Spleen (tissue), 11 donors: ENCODE results near the gene KCTD13. TPM values are rescaled to one million over a fixed set of nuclear protein-coding genes. Genes with fewer than 3 reads are reported as not detected.

Source experiments
- DNase-seq: peaks from one replicate; pipeline ENCODE4 v3.0.0-alpha.2; 2020
- H3K27ac ChIP-seq, 8 donors: fragments of 200-600 bp; sonication (generic) in 7 of 8; 1 replicate in 4 of 8; 2 replicates in 4 of 8; pipeline versions ENCODE4 v1.5.0 to v1.8.0; 2016 to 2021; ENCODE audit warnings: inconsistent platforms in 4 of 8, mild to moderate bottlenecking in 4 of 8, moderate library complexity in 1 of 8
- H3K27me3 ChIP-seq, 7 donors: fragments of 200-600 bp; sonication (generic) in 6 of 7; replicated peaks in 1 of 7; 1 replicate in 4 of 7; 2 replicates in 3 of 7; pipeline versions ENCODE4 v1.5.0 to v1.8.0; 2016 to 2021; ENCODE audit warnings: inconsistent platforms in 3 of 7, mild to moderate bottlenecking in 1 of 7
- H3K36me3 ChIP-seq, 6 donors: fragments of 200-600 bp; sonication (generic) in 5 of 6; 1 replicate in 4 of 6; 2 replicates in 2 of 6; pipeline versions ENCODE4 v1.5.0 to v1.8.0; 2016 to 2021; ENCODE audit warnings: inconsistent platforms in 2 of 6
- H3K4me1 ChIP-seq, 6 donors: fragments of 200-600 bp; sonication (generic) in 5 of 6; 1 replicate in 3 of 6; 2 replicates in 3 of 6; pipeline versions ENCODE4 v1.5.0 to v1.8.0; 2016 to 2021; ENCODE audit warnings: inconsistent platforms in 3 of 6
- H3K4me3 ChIP-seq, 8 donors: fragments of 200-600 bp; sonication (generic) in 7 of 8; 1 replicate in 4 of 8; 2 replicates in 4 of 8; pipeline versions ENCODE4 v1.5.0 to v1.8.0; 2016 to 2021; ENCODE audit warnings: inconsistent platforms in 4 of 8, mild to moderate bottlenecking in 4 of 8, moderate library complexity in 2 of 8
- H3K9me3 ChIP-seq, 8 donors: fragments of 200-600 bp; sonication (generic) in 7 of 8; 1 replicate in 4 of 8; 2 replicates in 4 of 8; pipeline versions ENCODE4 v1.5.0 to v1.8.0; 2016 to 2021; ENCODE audit warnings: inconsistent platforms in 4 of 8
- POLR2A ChIP-seq, 3 donors: fragments of 450-650 bp; IDR thresholded peaks; one replicate each; pipeline ENCODE4 v1.5.1; 2017; ENCODE audit warnings: antibody characterized with exemption in 3 of 3, mild to moderate bottlenecking in 1 of 3
- POLR2AphosphoS5 ChIP-seq, 3 donors: sonication (generic); formaldehyde crosslinking; IDR thresholded peaks; one replicate each; pipeline ENCODE4 v1.5.1; 2017; ENCODE audit warnings: antibody characterized with exemption in 3 of 3
- WGBS, 5 donors: extraction: QIAGEN DNeasy Blood & Tissue Kit in 3 of 5; methylation state at CpG; one replicate each; pipeline versions ENCODE4 v1.1.5 to v1.1.7; 2013 to 2018; 5-methylcytosine and 5-hydroxymethylcytosine counted together
- intact Hi-C: fragments of 100-400 bp; cut with DNase I; formaldehyde crosslinking; loops from one replicate; pipeline ENCODE4 v1.15.0; 2023; ENCODE audit warnings: low total_unique reads
- polyA plus RNA-seq, 3 donors: library from polyadenylated mRNA; stranded (reverse); fragments of 200-250 nt; gene quantifications; one replicate each; pipeline ENCODE4 v1.2.1, GENCODE V29; 2013
- total RNA-seq, 7 donors: library from RNA; depleted of rRNA in 3 of 7; stranded (reverse); fragments of >200 nt in 3 of 7; fragmentation: NEBNext Ultra II Directional in 4 of 7; extraction: Animal tissue kit (Norgen Biotek cat#: 25700) in 4 of 7; gene quantifications; one replicate each; pipeline versions ENCODE4 v1.1.0 to v1.2.1, GENCODE V29; 2016 to 2021
- TF ChIP-seq, protein P1 (sequence below), 11 experiments: fragments of 200-600 bp in 7 of 11; fragments of 450-650 bp in 4 of 11; sonication (generic) in 4 of 11; IDR thresholded peaks in 8 of 11; conservative IDR thresholded peaks in 3 of 11; 1 replicate in 7 of 11; 2 replicates in 4 of 11; pipeline versions ENCODE4 v1.4.0 to v1.8.0; 2016 to 2021; ENCODE audit warnings: antibody characterized with exemption in 11 of 11, inconsistent platforms in 4 of 11, mild to moderate bottlenecking in 1 of 11
- donor health status: healthy with polysubstance abuse.
- donor health status: DM: no; HTN: no; CAD: no; lungs with moderate emphysema.
- donor health status: DM: no; HTN: no; CAD: no.
- donor health status: Bipolar disorder and iron deficiency.
- donor health status: healthy.
- donor health status: DM: no; HTN: no; CAD: no.
- donor health status: DM: yes; HTN: yes; CAD: no.

KCTD13 gene
- total and polyA plus RNA-seq, 10 donors: 11.2 to 59.3 (median 27.8) TPM

- TF ChIP-seq, protein P1, sequence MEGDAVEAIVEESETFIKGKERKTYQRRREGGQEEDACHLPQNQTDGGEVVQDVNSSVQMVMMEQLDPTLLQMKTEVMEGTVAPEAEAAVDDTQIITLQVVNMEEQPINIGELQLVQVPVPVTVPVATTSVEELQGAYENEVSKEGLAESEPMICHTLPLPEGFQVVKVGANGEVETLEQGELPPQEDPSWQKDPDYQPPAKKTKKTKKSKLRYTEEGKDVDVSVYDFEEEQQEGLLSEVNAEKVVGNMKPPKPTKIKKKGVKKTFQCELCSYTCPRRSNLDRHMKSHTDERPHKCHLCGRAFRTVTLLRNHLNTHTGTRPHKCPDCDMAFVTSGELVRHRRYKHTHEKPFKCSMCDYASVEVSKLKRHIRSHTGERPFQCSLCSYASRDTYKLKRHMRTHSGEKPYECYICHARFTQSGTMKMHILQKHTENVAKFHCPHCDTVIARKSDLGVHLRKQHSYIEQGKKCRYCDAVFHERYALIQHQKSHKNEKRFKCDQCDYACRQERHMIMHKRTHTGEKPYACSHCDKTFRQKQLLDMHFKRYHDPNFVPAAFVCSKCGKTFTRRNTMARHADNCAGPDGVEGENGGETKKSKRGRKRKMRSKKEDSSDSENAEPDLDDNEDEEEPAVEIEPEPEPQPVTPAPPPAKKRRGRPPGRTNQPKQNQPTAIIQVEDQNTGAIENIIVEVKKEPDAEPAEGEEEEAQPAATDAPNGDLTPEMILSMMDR (IDR thresholded peaks at IDR 0.05 in 8 of 11, conservative IDR thresholded peaks at IDR 0.05 in 3 of 11): no peak
- peak in 1 of 3 donors; percentile 41 for TF ChIP-seq POLR2AphosphoS5 (IDR thresholded peaks at IDR 0.05)
- no peak for TF ChIP-seq POLR2A (IDR thresholded peaks at IDR 0.05)
- no peak for DNase-seq
Measured at GRCh38 chr16:29905668-29906067, 20.4 kb downstream of the KCTD13 start.

DNA sequence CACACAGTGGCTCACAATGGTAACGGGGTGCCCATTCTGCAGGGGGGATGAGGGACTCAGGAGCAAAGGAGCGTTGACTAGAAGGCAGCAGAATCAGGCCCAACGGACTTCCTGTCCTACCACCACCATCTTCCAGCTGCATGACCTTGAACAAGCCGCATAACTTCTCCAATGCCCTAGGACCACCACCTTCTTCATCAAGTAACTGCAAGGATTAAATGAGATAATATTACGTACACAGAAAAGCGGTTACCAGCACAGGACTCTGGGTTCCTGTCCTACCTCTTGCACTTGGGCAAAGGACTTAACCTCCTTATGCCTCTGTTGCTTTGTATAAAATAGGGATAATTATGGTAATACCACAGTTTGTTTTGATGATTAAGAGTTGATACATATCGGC is 21.1 kb downstream of the KCTD13 start:
- Histone ChIP-seq H3K4me3 (no peak overlapping the region), H3K36me3 (peaks cover 0 to 15% (median 3%) of the 10 kb centered on the region in 6 donors), H3K27me3 (peaks cover 0 to 19% (median 0%) of the 10 kb centered on the region in 7 donors), H3K4me1 (peaks cover 0 to 13% (median 8%) of the 10 kb centered on the region in 6 donors), H3K27ac (no peak overlapping the region), H3K9me3 (no peaks in the 10 kb centered on the region)
- 89 to 92% (median 90%) methylated on average over 7 of the region's 7 CpGs for WGBS, 5 donors
- no peak for DNase-seq
- intact Hi-C loops: no loop called here
- TF ChIP-seq, protein P1 (IDR thresholded peaks at IDR 0.05 in 8 of 11, conservative IDR thresholded peaks at IDR 0.05 in 3 of 11): no peak
- TF ChIP-seq POLR2AphosphoS5 (IDR thresholded peaks at IDR 0.05): no peak
- no peak for TF ChIP-seq POLR2A (IDR thresholded peaks at IDR 0.05)

More at GRCh38 chr16:29905668-29906067, 20.4 kb downstream of the KCTD13 start:
- peaks cover 0 to 6% (median under 1%) of the 10 kb centered on the region in 6 donors for H3K4me1 ChIP-seq
- intact Hi-C loops: no loop called here
- no peak overlapping the region for H3K27ac ChIP-seq
- 88 to 90% (median 88%) methylated on average over 13 of the region's 13 CpGs for WGBS, 5 donors
- H3K27me3 ChIP-seq: peaks cover 0 to 12% (median 0%) of the 10 kb centered on the region in 7 donors
- H3K36me3 ChIP-seq: peaks cover 0 to 17% (median 3%) of the 10 kb centered on the region in 6 donors
- no peaks in the 10 kb centered on the region for H3K9me3 ChIP-seq
- no peak overlapping the region for H3K4me3 ChIP-seq

DNA sequence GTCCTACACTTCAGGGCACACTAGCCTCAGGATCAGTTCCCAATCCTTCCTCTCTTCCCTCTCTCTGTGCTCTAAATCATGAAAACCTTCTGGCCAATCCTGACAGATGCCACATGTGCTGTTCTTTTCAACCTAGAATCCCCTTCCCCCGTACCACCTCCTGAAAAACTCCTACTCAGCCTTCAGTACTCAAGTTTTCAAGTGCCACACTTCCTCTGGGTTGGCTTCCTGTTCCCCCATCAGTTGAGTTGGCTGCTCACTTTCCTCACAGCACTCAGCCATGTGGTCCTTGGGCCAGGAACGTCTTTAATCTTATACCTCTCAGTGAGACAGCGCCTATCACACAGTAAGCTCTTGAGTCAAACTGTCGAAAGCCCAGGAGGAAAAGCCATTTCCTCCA is 22.4 kb downstream of the KCTD13 start:
- Histone ChIP-seq H3K36me3 (peaks cover 0 to 15% (median 3%) of the 10 kb centered on the region in 6 donors), H3K4me1 (peaks cover 0 to 26% (median 18%) of the 10 kb centered on the region in 6 donors), H3K27ac (no peak overlapping the region), H3K4me3 (no peak overlapping the region), H3K9me3 (no peaks in the 10 kb centered on the region), H3K27me3 (peaks cover 0 to 33% (median 11%) of the 10 kb centered on the region in 7 donors)
- WGBS, 5 donors: 32 to 47% (median 38%) methylated on average over 4 of the region's 4 CpGs
- no peak for TF ChIP-seq POLR2AphosphoS5 (IDR thresholded peaks at IDR 0.05)
- TF ChIP-seq, protein P1 (IDR thresholded peaks at IDR 0.05 in 8 of 11, conservative IDR thresholded peaks at IDR 0.05 in 3 of 11): no peak
- no peak for TF ChIP-seq POLR2A (IDR thresholded peaks at IDR 0.05)
- intact Hi-C loops: no loop called here
- no peak for DNase-seq

DNA sequence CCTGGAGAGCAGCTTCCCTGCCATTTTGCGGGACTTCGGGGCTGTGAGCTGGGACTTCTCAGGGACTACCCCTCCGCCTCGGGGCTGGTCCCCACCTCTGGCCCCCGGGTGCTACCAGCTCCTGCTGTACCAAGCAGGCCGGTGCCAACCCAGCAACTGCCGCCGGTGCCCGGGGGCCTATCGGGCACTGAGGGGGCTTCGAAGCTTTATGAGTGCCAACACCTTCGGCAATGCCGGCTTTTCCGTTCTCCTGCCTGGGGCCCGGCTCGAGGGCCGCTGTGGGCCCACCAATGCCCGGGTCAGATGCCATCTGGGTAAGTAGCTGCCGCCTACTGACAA is 24.4 kb downstream of the KCTD13 start:
- intact Hi-C loops: no loop called here
- H3K27ac ChIP-seq: no peak overlapping the region
- no peak overlapping the region for H3K4me3 ChIP-seq
- DNase-seq: no peak
- no peak for TF ChIP-seq POLR2A (IDR thresholded peaks at IDR 0.05)
- TF ChIP-seq POLR2AphosphoS5 (IDR thresholded peaks at IDR 0.05): no peak
- TF ChIP-seq, protein P1 (IDR thresholded peaks at IDR 0.05 in 8 of 11, conservative IDR thresholded peaks at IDR 0.05 in 3 of 11): no peak
- H3K27me3 ChIP-seq: peaks cover 0 to 53% (median 25%) of the 10 kb centered on the region in 7 donors
- H3K9me3 ChIP-seq: no peaks in the 10 kb centered on the region
- 87 to 95% (median 90%) methylated on average over 7 to 19 of the region's 19 CpGs for whole genome bisulfite sequencing, 5 donors
- H3K36me3 ChIP-seq: peaks cover 0 to 5% (median 0%) of the 10 kb centered on the region in 6 donors
- H3K4me1 ChIP-seq: peaks cover 0 to 27% (median 18%) of the 10 kb centered on the region in 6 donors
